HG02884 (cell line): Measurements from ENCODE around the gene SEMA3D.
"Not testable (repeated sequence)": the region's sequence is repeated elsewhere in the genome, so short reads cannot be mapped to it uniquely, and the experiment has no call there.

Source experiments
- ATAC-seq: cut with Tn5 transposase; IDR thresholded peaks from one replicate; pipeline ENCODE4 v1.9.1; 2021; ENCODE audit warnings: mild to moderate bottlenecking, moderate library complexity; ENCODE audit not compliant: unreplicated experiment

Gene SEMA3D

DNA sequence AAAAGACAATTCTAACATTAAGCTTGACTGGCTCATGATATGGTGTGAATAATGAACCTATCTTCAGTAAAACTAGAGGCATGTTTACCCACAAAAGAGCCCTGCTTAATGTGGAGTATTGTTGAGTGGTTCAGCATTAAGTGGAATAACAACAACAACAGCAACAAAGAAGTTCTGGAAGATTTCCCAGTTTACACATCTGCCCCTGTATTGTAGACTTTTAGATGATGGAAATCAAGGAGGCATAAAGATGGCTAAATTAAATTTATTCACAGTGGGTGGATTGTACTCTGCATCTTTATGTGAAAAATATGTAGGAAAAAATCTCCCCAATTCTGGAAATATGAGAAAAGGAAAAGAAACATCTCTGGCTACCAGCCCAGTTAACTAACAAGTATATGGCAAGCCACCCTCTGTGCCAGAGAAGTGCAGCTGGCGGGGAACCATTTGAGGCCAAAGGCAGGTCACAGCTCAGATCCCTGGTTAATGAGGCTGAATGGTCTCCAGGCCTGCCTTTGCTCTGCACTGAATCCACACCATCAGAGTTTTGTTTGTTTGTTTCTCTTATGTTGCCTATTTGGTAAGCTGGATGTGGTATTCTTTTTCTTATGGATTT lies 186.0 kb downstream of the SEMA3D start:
- ATAC-seq = no peak

- no peak for ATAC-seq
These were observed 187.4 kb downstream of the SEMA3D start for GRCh38 chr7:84999450-84999849.

- ATAC-seq = no peak
These were observed 188.2 kb downstream of the SEMA3D start for GRCh38 chr7:84998665-84999064.

GRCh38 chr7:84997626-84998025 lies 189.2 kb downstream of the SEMA3D start:
- no peak for ATAC-seq

GRCh38 chr7:84992954-84993353 lies 193.9 kb downstream of the SEMA3D start:
- not testable (repeated sequence) for ATAC-seq

DNA sequence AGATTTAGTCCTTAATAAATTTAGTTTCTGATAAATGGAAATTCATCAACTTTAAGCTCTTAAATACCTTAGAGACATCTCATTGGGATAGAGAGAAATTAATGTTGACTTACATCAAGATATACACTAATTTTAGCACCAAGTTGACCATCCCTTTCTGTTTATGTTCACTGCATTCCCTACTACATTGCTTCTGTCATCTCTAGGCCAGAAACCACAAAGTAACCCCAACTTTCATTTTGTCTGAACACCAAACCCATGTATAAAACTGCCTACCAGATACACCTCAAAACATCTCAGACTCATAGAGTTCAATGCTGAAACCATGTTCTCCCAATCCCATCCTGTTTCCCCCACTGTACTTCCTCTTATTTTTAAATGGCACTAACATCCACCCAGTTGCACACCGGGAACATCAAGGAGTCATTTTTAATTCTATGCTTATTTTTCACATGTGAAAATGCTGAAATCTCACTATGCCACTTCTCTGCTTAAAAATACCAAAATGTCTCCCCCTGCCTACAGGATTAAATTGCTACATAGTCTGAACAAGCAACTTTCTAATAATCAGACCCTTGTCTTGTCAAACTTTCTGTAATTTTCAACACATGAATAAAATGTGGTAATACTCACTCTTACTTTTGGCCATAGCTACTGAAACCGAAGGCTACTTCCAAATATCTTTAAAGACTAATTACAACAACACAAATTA lies 201.6 kb downstream of the SEMA3D start:
- no peak for ATAC-seq

GRCh38 chr7:84982199-84982598 lies 204.7 kb downstream of the SEMA3D start:
- no peak for ATAC-seq

GRCh38 chr7:84981055-84981976 lies 205.5 kb downstream of the SEMA3D start:
- no peak for ATAC-seq

DNA sequence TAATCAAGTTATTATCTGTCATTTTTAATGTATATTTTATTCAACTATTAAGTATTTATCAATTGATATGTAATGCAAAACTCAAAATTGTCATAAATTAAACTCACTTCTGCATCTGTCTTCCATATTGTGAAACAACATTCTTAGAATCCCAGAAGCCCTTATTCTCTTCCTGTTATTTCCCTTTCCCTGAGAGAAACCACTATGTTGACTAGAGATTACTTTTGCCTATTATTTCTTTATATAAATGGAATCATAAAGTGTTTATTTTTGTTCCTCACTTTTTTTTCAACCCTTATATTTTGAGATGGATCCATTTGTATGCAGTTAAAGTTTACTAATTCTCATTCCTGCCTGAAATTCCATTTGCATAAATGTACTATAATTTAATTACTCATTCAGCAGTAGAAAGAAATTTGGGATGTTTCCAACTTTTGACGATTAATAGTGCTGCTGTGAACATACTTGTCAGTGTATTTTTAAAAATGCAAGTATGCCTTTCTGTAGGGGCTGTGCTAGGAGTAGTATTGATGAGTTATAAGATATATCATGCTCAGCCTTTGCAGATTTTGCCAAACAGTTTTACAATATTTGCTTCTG lies 211.2 kb downstream of the SEMA3D start:
- ATAC-seq = no peak

DNA sequence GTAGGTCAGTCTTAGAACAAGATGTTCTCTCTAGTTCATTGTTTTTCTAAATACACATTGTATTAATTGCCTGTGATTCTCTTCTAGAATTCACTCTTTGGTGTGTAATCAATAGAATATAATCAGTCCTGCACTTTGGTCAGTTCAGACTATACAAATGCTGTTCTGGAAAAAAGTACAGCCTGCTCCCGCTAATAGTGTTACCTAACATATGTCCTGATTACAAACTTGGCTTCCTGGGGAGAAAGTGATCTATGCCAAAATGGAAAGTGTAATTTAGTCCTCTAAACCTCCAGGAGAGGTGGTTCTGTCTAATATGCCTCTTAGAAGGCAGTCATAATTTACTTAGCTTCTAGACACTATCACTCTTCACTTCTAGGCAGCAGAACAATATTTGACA lies 215.5 kb downstream of the SEMA3D start:
- ATAC-seq = no peak

- no peak for ATAC-seq
These were observed 216.2 kb downstream of the SEMA3D start for GRCh38 chr7:84970670-84971069.

GRCh38 chr7:84953234-84953633 lies 233.6 kb downstream of the SEMA3D start:
- ATAC-seq = no peak

DNA sequence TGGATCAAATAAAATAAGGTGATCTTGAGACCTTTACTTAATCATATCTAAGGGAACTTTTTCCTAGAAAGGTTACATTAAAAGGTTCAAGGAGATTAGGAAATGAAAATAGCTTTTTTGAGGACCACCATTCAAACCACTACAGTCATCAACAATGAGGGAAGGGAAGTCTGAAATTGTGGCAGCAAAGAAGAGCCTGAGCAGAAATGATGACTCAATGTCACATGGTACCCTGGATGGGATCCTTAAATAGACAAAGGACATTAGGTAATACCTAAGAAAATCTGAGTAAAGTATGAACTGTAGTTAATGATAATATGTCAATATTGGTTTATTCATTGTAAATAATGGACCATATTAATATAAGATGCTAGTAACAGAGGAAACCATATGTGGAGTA lies 236.0 kb downstream of the SEMA3D start:
- no peak for ATAC-seq

GRCh38 chr7:84949501-84949900 lies 237.4 kb downstream of the SEMA3D start:
- ATAC-seq = no peak

GRCh38 chr7:84949067-84949466 lies 237.8 kb downstream of the SEMA3D start:
- ATAC-seq = no peak

GRCh38 chr7:84948634-84949033 lies 238.2 kb downstream of the SEMA3D start:
- no peak for ATAC-seq

- ATAC-seq = no peak
These were observed 240.3 kb downstream of the SEMA3D start for GRCh38 chr7:84946549-84946948.
